Fibroblast of lung (primary cell): ENCODE data around the gene RNF11.

ENCODE experiments used
- EZH2 ChIP-seq: IDR thresholded peaks from 2 replicates; pipeline ENCODE4 v1.5.1; 2012; ENCODE audit warnings: low read length, control low read depth, mild to moderate bottlenecking; ENCODE audit errors: missing control alignments
- TF ChIP-seq, protein P1 (sequence below), 2 donors: IDR thresholded peaks in 1 of 2; conservative IDR thresholded peaks in 1 of 2; 1 replicate in 1 of 2; 2 replicates in 1 of 2; pipeline ENCODE4 v1.5.1; 2011 to 2012; ENCODE audit warnings: low read length in 2 of 2, control low read depth in 1 of 2, inconsistent platforms in 1 of 2, low read depth in 1 of 2, mild to moderate bottlenecking in 1 of 2

DNA sequence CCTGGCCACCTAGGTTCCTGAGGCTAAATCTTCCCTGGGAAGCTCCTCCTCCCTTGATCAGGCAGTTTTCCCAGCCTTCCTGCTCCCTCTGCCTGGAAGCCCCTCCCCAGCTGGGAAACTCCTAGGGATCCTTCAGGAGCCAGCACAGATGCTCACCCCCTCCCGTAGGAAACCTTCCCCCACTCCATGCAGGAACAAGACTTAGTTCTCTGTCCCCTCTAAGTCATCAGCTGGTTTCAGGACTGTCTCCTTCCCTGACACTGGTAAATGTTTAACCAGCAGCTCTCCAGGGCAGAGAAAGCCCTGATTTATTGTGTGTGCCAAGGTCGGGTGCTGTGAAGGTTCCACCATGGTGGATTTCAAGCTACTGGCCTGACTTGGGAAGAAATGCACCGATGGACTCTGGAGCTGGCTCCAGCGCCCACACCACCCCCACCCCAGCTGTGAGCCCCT lies 69.3 kb downstream of the RNF11 start:
- TF ChIP-seq, protein P1, sequence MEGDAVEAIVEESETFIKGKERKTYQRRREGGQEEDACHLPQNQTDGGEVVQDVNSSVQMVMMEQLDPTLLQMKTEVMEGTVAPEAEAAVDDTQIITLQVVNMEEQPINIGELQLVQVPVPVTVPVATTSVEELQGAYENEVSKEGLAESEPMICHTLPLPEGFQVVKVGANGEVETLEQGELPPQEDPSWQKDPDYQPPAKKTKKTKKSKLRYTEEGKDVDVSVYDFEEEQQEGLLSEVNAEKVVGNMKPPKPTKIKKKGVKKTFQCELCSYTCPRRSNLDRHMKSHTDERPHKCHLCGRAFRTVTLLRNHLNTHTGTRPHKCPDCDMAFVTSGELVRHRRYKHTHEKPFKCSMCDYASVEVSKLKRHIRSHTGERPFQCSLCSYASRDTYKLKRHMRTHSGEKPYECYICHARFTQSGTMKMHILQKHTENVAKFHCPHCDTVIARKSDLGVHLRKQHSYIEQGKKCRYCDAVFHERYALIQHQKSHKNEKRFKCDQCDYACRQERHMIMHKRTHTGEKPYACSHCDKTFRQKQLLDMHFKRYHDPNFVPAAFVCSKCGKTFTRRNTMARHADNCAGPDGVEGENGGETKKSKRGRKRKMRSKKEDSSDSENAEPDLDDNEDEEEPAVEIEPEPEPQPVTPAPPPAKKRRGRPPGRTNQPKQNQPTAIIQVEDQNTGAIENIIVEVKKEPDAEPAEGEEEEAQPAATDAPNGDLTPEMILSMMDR (conservative IDR thresholded peaks at IDR 0.05 in 1 of 2, IDR thresholded peaks at IDR 0.05 in 1 of 2; ENCODE audit: low read depth in 1 of 2, low read length in 2 of 2): no peak
- TF ChIP-seq EZH2: no peak
